ENCODE measurements around the gene GBX1. TPM values are rescaled to one million over a fixed set of nuclear protein-coding genes. Genes with fewer than 3 reads are reported as not detected.
A peak's percentile ranks its signal among the peaks of the same experiment; 100 is the strongest.

The GBX1 gene
- total and polyA plus RNA-seq, 4 donors = 1.3 to 7.3 (median 3.7) TPM

GRCh38 chr7:151175047-151175792 is 7.7 kb upstream of the GBX1 start:
- DNase-seq (ENCODE audit: low read depth in 4 of 6, low spot score in 6 of 6) = no peak
- Histone ChIP-seq H3K27ac (ENCODE audit: low read depth, low read length) (no peak overlapping the region), H3K4me1 (ENCODE audit: control insufficient read depth, insufficient read depth, low read length) (peaks cover 14% of the 10 kb centered on the region), H3K27me3 (ENCODE audit: control insufficient read depth, insufficient read depth, low read length) (peaks cover 21% of the 10 kb centered on the region), H3K9me3 (ENCODE audit: control insufficient read depth, insufficient read depth, low read length) (no peaks in the 10 kb centered on the region), H3K36me3 (ENCODE audit: control insufficient read depth, insufficient read depth, low read length) (no peaks in the 10 kb centered on the region), H3K4me3 (ENCODE audit: low read depth, low read length) (no peak overlapping the region)
- 89% methylated on average over 16 of the region's 16 CpGs for WGBS (ENCODE audit: insufficient coverage)

DNA sequence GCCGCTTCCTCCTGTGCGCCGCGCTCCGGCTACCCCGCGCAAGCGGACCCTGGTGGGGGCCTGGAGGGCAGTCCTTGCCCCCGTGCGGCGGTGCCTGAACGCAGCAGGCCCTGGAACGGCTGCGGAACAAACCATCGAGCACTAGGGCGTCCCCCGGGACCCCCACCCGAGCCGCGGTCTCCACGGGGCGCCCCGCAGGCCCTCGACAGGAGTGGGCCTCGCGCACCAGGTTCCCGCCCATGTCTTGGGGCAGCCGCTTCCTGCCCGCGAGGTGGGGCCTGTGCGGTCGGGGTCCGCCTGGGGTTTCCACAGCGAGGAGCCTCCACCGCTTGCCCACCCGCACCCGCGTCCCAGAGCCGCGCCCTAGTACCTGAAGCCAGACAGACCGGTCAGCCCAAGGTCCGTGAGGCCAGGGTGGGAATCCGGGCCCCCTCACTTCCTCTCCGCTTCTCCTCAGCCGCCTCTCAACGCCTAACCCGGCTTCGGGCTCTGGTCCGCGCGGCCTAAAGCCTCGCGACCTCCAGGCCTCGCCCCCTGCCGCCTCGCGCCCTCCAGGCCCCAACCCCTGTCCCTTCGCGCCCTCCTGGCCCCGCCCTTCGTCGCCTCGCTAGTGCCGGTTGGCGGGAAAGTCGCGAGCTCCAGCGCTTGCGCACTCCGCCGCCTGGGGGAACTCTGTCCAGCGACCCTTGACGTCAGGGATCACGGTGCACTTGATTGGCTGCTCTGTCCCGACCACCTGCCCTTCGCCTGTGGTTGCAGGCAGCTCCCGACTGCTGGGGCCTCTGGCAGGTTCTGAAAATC is 7.0 kb upstream of the GBX1 start:
- Histone ChIP-seq H3K36me3 (ENCODE audit: control insufficient read depth, insufficient read depth, low read length) (no peaks in the 10 kb centered on the region), H3K4me1 (ENCODE audit: control insufficient read depth, insufficient read depth, low read length) (peaks cover 11% of the 10 kb centered on the region), H3K27me3 (ENCODE audit: control insufficient read depth, insufficient read depth, low read length) (peaks cover 26% of the 10 kb centered on the region), H3K9me3 (ENCODE audit: control insufficient read depth, insufficient read depth, low read length) (no peaks in the 10 kb centered on the region), H3K4me3 (ENCODE audit: low read depth, low read length) (no peak overlapping the region), H3K27ac (ENCODE audit: low read depth, low read length) (no peak overlapping the region)
- peak in 1 of 6 donors; percentile 17 for DNase-seq (ENCODE audit: low read depth in 4 of 6, low spot score in 6 of 6)
- 57% methylated on average over 77 of the region's 77 CpGs for WGBS (ENCODE audit: insufficient coverage)

DNA sequence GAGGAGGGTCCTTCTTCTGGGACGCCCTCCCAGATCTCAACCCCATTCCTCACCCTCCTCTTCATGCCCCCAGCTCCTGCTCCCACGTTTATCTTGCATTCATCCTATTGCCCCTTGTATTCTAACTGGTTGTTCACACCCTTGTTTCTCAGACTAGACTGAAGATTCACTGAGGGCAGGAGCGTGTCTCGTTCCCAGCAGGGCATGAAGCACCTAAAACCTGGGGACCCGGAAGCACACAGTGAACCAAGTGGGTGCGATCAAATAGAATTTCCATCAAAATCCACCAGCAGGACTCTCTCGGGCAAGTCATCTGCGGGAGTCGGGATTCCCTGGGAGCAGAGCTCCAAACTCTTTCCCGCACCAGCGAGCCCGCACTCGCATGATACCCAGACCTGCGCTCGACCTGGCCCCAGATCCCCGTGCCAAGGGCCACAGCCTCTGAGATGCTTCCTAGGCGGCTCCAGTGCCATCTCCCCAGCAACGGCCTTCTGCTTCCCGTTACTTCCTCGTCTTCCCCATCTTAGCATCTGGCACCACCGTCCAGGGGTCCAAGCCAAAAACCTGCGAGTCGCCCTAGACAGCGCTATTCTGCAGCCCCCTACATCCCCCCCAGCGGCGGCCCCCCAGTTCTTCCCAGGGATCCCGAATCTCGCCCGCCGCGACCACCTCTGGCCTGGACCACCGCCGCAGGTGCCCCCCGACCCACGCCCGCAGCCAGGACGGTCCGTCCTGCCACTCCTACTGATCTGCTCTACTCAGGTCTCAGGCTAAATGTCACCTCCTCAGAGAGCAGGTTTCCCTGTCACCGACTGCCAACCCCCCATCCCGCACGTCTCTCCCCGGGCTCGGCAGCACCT is 6.1 kb upstream of the GBX1 start:
- H3K4me3 ChIP-seq (ENCODE audit: low read depth, low read length) = no peak overlapping the region
- no peak overlapping the region for H3K27ac ChIP-seq (ENCODE audit: low read depth, low read length)
- H3K36me3 ChIP-seq (ENCODE audit: control insufficient read depth, insufficient read depth, low read length) = no peaks in the 10 kb centered on the region
- WGBS (ENCODE audit: insufficient coverage) = 84% methylated on average over 43 of the region's 43 CpGs
- H3K9me3 ChIP-seq (ENCODE audit: control insufficient read depth, insufficient read depth, low read length) = no peaks in the 10 kb centered on the region
- H3K27me3 ChIP-seq (ENCODE audit: control insufficient read depth, insufficient read depth, low read length) = peaks cover 34% of the 10 kb centered on the region
- H3K4me1 ChIP-seq (ENCODE audit: control insufficient read depth, insufficient read depth, low read length) = peaks cover 9% of the 10 kb centered on the region
- no peak for DNase-seq (ENCODE audit: low read depth in 4 of 6, low spot score in 6 of 6)

GRCh38 chr7:151172273-151173141 is 5.0 kb upstream of the GBX1 start:
- Histone ChIP-seq H3K4me1 (ENCODE audit: control insufficient read depth, insufficient read depth, low read length) (peaks cover 14% of the 10 kb centered on the region), H3K9me3 (ENCODE audit: control insufficient read depth, insufficient read depth, low read length) (no peaks in the 10 kb centered on the region), H3K27ac (ENCODE audit: low read depth, low read length) (no peak overlapping the region), H3K27me3 (ENCODE audit: control insufficient read depth, insufficient read depth, low read length) (peaks cover 43% of the 10 kb centered on the region), H3K4me3 (ENCODE audit: low read depth, low read length) (no peak overlapping the region), H3K36me3 (ENCODE audit: control insufficient read depth, insufficient read depth, low read length) (no peaks in the 10 kb centered on the region)
- 17% methylated on average over 42 of the region's 42 CpGs for WGBS (ENCODE audit: insufficient coverage)
- DNase-seq (ENCODE audit: low read depth in 4 of 6, low spot score in 6 of 6) = peak; percentile 22 to 90 (median 57)

DNA sequence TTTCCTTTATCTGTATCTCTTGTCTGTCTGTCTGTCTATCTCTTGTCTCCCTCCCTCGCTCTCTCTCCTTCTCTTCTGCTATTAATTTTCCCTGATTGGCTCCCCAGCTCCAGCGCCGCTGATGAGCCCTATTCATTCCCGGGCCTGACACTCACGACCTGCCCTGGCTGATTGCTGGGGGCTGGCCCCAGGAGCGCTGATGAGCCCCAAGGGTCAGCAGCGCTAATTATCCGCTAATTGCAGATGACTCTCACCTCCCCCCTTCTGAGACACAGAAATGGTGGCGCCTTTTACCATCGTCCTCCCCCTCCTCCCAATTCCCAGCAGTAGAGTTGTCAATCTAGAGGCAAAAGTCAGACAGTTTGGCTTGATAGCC is 1.3 kb upstream of the GBX1 start:
- Histone ChIP-seq H3K4me3 (ENCODE audit: low read depth, low read length) (no peak overlapping the region), H3K9me3 (ENCODE audit: control insufficient read depth, insufficient read depth, low read length) (no peaks in the 10 kb centered on the region), H3K27ac (ENCODE audit: low read depth, low read length) (no peak overlapping the region), H3K36me3 (ENCODE audit: control insufficient read depth, insufficient read depth, low read length) (no peaks in the 10 kb centered on the region), H3K27me3 (ENCODE audit: control insufficient read depth, insufficient read depth, low read length) (peaks cover 61% of the 10 kb centered on the region), H3K4me1 (ENCODE audit: control insufficient read depth, insufficient read depth, low read length) (peaks cover 20% of the 10 kb centered on the region)
- DNase-seq (ENCODE audit: low read depth in 4 of 6, low spot score in 6 of 6) = no peak
- 20% methylated on average over 10 of the region's 10 CpGs for WGBS (ENCODE audit: insufficient coverage)

DNA sequence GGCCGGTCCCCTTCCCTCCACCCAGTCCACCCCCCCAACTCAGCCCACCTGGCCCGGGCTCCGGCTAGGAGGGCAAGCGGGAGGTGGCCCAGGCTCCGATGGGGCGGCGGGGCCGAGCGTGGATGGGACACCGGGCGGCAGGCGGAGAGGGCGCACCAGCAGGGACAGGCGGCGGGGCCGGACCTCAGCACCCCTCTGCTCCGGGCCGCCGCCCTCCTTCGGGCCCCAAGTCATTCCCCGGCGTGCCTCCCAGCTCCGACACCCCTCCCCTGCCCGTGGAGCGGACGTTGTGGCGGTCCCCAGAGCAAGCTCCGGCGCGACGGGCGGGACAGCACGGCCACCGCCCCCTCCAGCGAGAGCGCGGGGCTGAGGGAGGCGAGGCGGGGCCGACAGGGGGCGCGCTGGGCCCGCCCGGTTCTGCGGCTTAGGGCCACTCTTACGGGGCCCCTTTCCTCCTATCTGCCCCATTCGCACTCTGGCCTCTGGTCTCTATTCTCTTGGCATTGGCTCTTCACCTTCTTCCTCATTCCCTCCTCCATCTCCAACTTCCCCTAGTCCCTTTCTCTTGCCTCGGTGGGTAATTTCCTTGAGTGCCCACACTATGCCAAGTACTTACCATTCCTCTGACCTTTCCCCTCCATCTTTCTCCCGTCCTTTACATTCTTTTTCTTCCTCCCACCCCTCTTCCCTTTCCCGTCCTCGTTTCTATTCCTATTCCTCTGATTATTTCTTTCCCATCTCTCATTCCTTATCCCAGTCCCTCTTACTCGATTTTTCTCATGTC is 701 bp upstream of the GBX1 start:
- 2% methylated on average over 52 of the region's 52 CpGs for WGBS (ENCODE audit: insufficient coverage)
- H3K4me1 ChIP-seq (ENCODE audit: control insufficient read depth, insufficient read depth, low read length) = peaks cover 19% of the 10 kb centered on the region
- peak overlapping the region; percentile 5 for H3K4me3 ChIP-seq (ENCODE audit: low read depth, low read length)
- DNase-seq (ENCODE audit: low read depth in 4 of 6, low spot score in 6 of 6) = peak in 1 of 6 donors; percentile 33
- no peak overlapping the region for H3K27ac ChIP-seq (ENCODE audit: low read depth, low read length)
- no peaks in the 10 kb centered on the region for H3K9me3 ChIP-seq (ENCODE audit: control insufficient read depth, insufficient read depth, low read length)
- peaks cover 62% of the 10 kb centered on the region for H3K27me3 ChIP-seq (ENCODE audit: control insufficient read depth, insufficient read depth, low read length)
- H3K36me3 ChIP-seq (ENCODE audit: control insufficient read depth, insufficient read depth, low read length) = no peaks in the 10 kb centered on the region

DNA sequence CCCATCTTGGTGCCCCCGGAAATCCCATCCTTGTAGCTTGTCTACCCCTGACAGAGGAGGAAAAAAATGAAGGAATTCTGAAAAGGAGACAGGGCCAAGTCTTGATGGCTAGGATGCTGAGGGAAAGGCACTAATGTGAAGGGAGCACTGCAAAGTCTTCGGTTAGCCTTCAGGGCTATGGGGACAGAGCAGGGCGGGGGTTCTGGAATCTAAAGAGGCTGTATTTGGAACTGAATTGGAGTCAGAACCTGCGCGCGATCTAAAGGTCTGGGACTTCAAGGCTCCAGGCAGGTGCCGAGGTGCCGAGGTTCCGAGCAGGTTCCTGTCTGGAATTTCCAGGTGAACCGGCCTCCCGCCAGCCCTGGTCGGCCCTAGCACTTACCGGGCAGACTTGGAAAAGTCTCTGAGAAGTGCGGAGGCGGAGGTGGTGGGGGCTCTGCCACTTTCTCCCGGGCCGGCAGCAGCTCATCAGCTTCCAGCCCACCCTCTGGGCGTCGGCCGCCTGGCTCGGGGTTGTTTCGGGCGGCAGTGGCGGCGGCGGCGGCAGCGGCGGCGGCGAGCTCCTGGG is 781 bp downstream of the GBX1 start:
- 4% methylated on average over 30 of the region's 31 CpGs for WGBS (ENCODE audit: insufficient coverage)

GRCh38 chr7:151161757-151162156 is 5.7 kb downstream of the GBX1 start:
- DNase-seq (ENCODE audit: low read depth in 4 of 6, low spot score in 6 of 6) = no peak
- no peaks in the 10 kb centered on the region for H3K9me3 ChIP-seq (ENCODE audit: control insufficient read depth, insufficient read depth, low read length)
- no peaks in the 10 kb centered on the region for H3K36me3 ChIP-seq (ENCODE audit: control insufficient read depth, insufficient read depth, low read length)
- H3K27ac ChIP-seq (ENCODE audit: low read depth, low read length) = no peak overlapping the region
- peaks cover 32% of the 10 kb centered on the region for H3K27me3 ChIP-seq (ENCODE audit: control insufficient read depth, insufficient read depth, low read length)
- no CpG with 5 or more reads among the region's 1 CpG for WGBS (ENCODE audit: insufficient coverage)
- H3K4me1 ChIP-seq (ENCODE audit: control insufficient read depth, insufficient read depth, low read length) = peaks cover 3% of the 10 kb centered on the region
- no peak overlapping the region for H3K4me3 ChIP-seq (ENCODE audit: low read depth, low read length)

More for the DNA sequence above, 781 bp downstream of the GBX1 start:
- Histone ChIP-seq H3K4me3 (ENCODE audit: low read depth, low read length) (no peak overlapping the region), H3K9me3 (ENCODE audit: control insufficient read depth, insufficient read depth, low read length) (no peaks in the 10 kb centered on the region), H3K36me3 (ENCODE audit: control insufficient read depth, insufficient read depth, low read length) (no peaks in the 10 kb centered on the region), H3K27ac (ENCODE audit: low read depth, low read length) (no peak overlapping the region), H3K4me1 (ENCODE audit: control insufficient read depth, insufficient read depth, low read length) (peaks cover 13% of the 10 kb centered on the region), H3K27me3 (ENCODE audit: control insufficient read depth, insufficient read depth, low read length) (peaks cover 53% of the 10 kb centered on the region)
- DNase-seq (ENCODE audit: low read depth in 4 of 6, low spot score in 6 of 6) = no peak

Measured in spinal cord (tissue), 10 donors.